Calu3 (cell line): ENCODE results near the gene POGK. TPM values are rescaled to one million over a fixed set of nuclear protein-coding genes. Genes with fewer than 3 reads are reported as not detected.
"Not testable (repeated sequence)": the region's sequence is repeated elsewhere in the genome, so short reads cannot be mapped to it uniquely, and the experiment has no call there.

ENCODE experiments used
- BruUV-seq: library from RNA; stranded (reverse); fragments of 400-500 nt; replicated peaks from 2 replicates; lab custom pipeline; 2021; lab: Mats Ljungman, UMichigan
- CTCF ChIA-PET: fragments of 300-600 bp; sonication (Branson Sonifier 250); formaldehyde crosslinking; loops from one replicate; lab custom pipeline; 2022; ENCODE audit warnings: antibody characterized with exemption; lab: Charles Lee
- DNase-seq: peaks from one replicate; pipeline ENCODE4 v3.0.0; 2022
- H3K27ac Mint-ChIP-seq: one replicate; pipeline ENCODE4 v1.8.0; 2022; ENCODE audit warnings: mixed read lengths; ENCODE audit not compliant: unreplicated experiment
- H3K27me3 Mint-ChIP-seq: one replicate; pipeline ENCODE4 v1.8.0; 2022; ENCODE audit warnings: mixed read lengths; ENCODE audit not compliant: unreplicated experiment
- H3K36me3 Mint-ChIP-seq: one replicate; pipeline ENCODE4 v1.8.0; 2022; ENCODE audit warnings: mild to moderate bottlenecking, moderate library complexity, mixed read lengths; ENCODE audit not compliant: insufficient read depth, unreplicated experiment
- H3K4me1 Mint-ChIP-seq: one replicate; pipeline ENCODE4 v1.8.0; 2022; ENCODE audit warnings: mild to moderate bottlenecking, low read depth, mixed read lengths; ENCODE audit not compliant: unreplicated experiment
- H3K4me3 Mint-ChIP-seq: one replicate; pipeline ENCODE4 v1.8.0; 2022; ENCODE audit warnings: mild to moderate bottlenecking, low read depth, moderate library complexity, mixed read lengths; ENCODE audit not compliant: unreplicated experiment
- H3K9me3 Mint-ChIP-seq: one replicate; pipeline ENCODE4 v1.8.0; 2022; ENCODE audit warnings: low read depth, mixed read lengths; ENCODE audit not compliant: unreplicated experiment
- CTCF ChIP-seq: fragments of 200-600 bp; IDR thresholded peaks from one replicate; pipeline ENCODE4 v1.8.0; 2022; ENCODE audit warnings: antibody characterized with exemption; ENCODE audit not compliant: unreplicated experiment
- intact Hi-C: fragments of 100-400 bp; cut with micrococcal nuclease; formaldehyde crosslinking; loops from one replicate; pipeline ENCODE4 v1.10.0; 2022; ENCODE audit not compliant: unreplicated experiment
- total RNA-seq: library from RNA; stranded (reverse); gene quantifications from 2 replicates; pipeline ENCODE4 v1.2.3, GENCODE V29; 2022

POGK gene
- total RNA-seq, 1 experiment from 2014 or later, result 80.2 TPM

GRCh38 chr1:166875302-166875733 lies 36.0 kb downstream of the POGK start:
- no peak for TF ChIP-seq CTCF
- Mint-ChIP-seq H3K9me3 (no peaks in the 10 kb centered on the region), H3K4me3 (peak overlapping the region; percentile 71), H3K27me3 (no peaks in the 10 kb centered on the region), H3K36me3 (peaks cover 30% of the 10 kb centered on the region), H3K27ac (peak overlapping the region; percentile 84), H3K4me1 (peaks cover 25% of the 10 kb centered on the region)
- intact Hi-C loops, result no loop called here
- no TSS peak for BruUV-seq
- no peak for DNase-seq
- CTCF ChIA-PET, result interaction anchor here (1.4 kb wide), 1 partner anchor 35 kb away, joined by 6 read pairs; no protein-coding TSS in a partner anchor

GRCh38 chr1:166875734-166876539 lies 36.7 kb downstream of the POGK start, which contains the start of gene TADA1:
TSS of gene TADA1 (minus strand) at chr1:166876264. CDS start at chr1:166876233, 31 bp downstream.
- TF ChIP-seq CTCF, result no peak
- Mint-ChIP-seq H3K27ac (peak within 1 kb of the TSS; percentile 84), H3K27me3 (no peaks in the 10 kb centered on the region), H3K9me3 (no peaks in the 10 kb centered on the region), H3K4me3 (peak within 1 kb of the TSS; percentile 71), H3K4me1 (peaks cover 25% of the 10 kb centered on the region), H3K36me3 (peaks cover 26% of the 10 kb centered on the region)
- DNase-seq, result peak; percentile 99
- no TSS peak for BruUV-seq
- intact Hi-C loops, result no loop called here
- CTCF ChIA-PET, result interaction anchor here (0.6 to 1.4 kb wide), 6 partner anchors 26 to 345 kb away, joined by 5 to 12 read pairs (median 6); partner anchors contain the start of gene POU2F1

GRCh38 chr1:166876540-166876838 lies 37.2 kb downstream of the POGK start:
- intact Hi-C loops, result no loop called here
- peak overlapping the region; percentile 84 for H3K27ac Mint-ChIP-seq
- no peaks in the 10 kb centered on the region for H3K27me3 Mint-ChIP-seq
- peak; percentile 15 for TF ChIP-seq CTCF
- H3K4me3 Mint-ChIP-seq, result peak overlapping the region; percentile 71
- CTCF ChIA-PET, result interaction anchor here (0.6 to 1.4 kb wide), 6 partner anchors 26 to 344 kb away, joined by 5 to 12 read pairs (median 6); partner anchors contain the start of gene POU2F1
- no TSS peak for BruUV-seq
- no peaks in the 10 kb centered on the region for H3K9me3 Mint-ChIP-seq
- peaks cover 25% of the 10 kb centered on the region for H3K4me1 Mint-ChIP-seq
- no peak for DNase-seq
- H3K36me3 Mint-ChIP-seq, result peaks cover 26% of the 10 kb centered on the region

GRCh38 chr1:166878173-166878917 lies 39.1 kb downstream of the POGK start:
- H3K27me3 Mint-ChIP-seq, BruUV-seq, DNase-seq, intact Hi-C loops, CTCF ChIA-PET, H3K9me3 Mint-ChIP-seq, H3K27ac Mint-ChIP-seq, H3K4me3 Mint-ChIP-seq: not testable (repeated sequence)
- peaks cover 26% of the 10 kb centered on the region for H3K36me3 Mint-ChIP-seq
- H3K4me1 Mint-ChIP-seq, result peaks cover 25% of the 10 kb centered on the region
